HG02943 (cell line): ENCODE results near the gene NDUFS8.

ENCODE experiments used
- ATAC-seq: cut with Tn5 transposase; IDR thresholded peaks from one replicate; pipeline ENCODE4 v1.9.1; 2021; ENCODE audit warnings: mild to moderate bottlenecking, low read depth, moderate library complexity; ENCODE audit not compliant: unreplicated experiment

Gene NDUFS8

GRCh38 chr11:68035266-68035876, 4.9 kb downstream of the NDUFS8 start:
- no peak for ATAC-seq

- ATAC-seq = no peak
Observed at GRCh38 chr11:68036141-68036716, 5.7 kb downstream of the NDUFS8 start.

DNA sequence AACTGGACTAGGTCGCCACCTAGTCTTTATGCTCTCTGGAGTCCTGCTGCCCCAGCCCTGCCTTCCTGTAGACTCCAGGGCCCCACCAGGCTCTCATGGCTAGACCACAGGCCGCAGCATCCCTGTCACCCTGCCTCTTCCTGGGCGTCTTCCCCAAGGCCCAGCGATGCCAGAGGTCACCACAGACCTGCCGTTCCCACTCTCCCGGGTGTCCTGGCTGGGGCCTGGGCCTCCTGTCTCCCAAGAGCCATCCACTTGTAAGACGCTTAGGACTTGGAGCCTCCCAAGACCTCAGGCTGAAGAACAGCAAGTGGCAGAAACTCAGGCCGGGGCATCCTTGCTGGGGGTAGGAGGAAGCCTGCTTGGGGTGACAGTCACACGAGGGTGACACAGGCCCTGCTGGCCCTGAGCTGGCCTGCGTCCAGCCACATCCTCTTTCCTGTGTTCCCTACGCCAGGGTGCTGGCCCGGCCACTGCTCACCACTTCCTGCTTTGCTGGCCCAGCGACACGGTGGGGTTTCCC, 6.3 kb downstream of the NDUFS8 start:
- no peak for ATAC-seq

GRCh38 chr11:68037411-68038225, 7.1 kb downstream of the NDUFS8 start:
- ATAC-seq = no peak

GRCh38 chr11:68038226-68038717, 7.8 kb downstream of the NDUFS8 start:
- ATAC-seq = no peak

DNA sequence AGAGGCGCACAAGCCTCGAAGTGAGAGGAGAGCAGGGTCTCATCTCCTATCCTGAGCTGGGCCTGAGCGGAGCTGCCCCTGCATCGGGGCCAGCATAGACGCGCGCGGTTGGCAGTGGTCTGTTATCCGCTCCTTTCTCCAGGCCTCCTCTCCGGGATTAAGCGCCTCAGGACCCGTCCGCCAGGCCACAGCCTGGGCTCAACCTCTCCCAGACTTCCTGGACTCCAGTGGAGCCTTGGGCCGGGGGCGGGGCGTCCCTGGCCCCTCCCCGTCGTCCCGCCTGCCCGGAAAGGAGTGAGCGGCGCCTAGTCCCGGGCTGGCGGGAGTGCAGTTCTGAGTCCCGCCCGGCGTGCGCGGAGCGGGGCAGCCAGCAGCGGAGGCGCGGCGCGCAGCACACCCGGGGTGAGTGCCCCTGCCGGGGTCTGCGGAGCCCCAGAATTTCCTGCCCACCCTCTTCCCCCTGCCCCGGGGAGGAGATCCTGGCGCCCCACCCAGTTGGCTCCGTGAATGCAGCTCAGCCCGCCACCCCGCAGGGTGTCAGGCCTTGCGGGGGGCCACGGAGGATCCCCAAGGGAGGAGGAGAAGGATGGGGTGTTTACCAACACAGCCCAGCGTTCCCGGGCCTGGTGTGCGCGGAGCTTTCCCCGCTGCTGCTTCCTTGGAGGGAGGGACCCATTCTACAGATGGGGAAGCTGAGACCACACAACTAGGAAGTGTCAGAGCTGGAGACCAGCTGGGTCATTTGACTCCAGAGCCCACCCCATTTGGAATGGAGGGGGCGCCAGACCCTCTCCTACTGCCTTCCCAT, 8.4 kb downstream of the NDUFS8 start, which contains the start of gene TCIRG1:
Gene TCIRG1 (plus strand): TSS at position 308 of the 808 bp plus-strand sequence. CDS start 2,247 bp downstream, outside the sequence.
- no peak for ATAC-seq

DNA sequence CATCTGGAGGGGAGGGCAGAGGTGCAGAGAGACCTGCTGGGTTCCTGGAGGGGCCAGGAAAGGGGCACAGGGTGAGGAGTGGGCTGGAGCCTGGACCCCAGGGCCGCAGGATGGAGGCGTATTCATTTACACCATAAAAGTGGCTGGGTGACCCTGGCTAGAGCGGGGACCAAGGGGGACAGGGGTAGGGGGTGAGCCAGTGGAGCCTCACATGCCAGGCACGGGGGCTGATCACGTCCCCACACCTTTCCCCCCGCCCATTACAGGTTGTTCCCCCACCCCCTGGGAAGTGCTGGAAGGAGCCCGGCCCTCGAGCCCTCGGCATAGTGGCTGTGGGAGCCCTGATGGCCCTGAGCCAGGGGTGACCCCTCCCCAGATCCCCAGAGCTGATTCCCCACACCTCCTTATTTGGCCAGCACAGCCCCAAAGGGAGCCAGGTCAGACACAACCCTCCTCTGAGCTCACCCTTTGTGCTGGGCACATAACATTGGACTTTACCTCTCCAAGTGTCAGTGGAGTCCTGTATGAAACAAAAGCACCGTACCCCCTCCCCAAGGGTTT, 9.1 kb downstream of the NDUFS8 start:
- ATAC-seq = no peak

- ATAC-seq = no peak
Observed at GRCh38 chr11:68040101-68040956, 9.8 kb downstream of the NDUFS8 start.

GRCh38 chr11:68040957-68041591, 10.6 kb downstream of the NDUFS8 start:
- no peak for ATAC-seq

DNA sequence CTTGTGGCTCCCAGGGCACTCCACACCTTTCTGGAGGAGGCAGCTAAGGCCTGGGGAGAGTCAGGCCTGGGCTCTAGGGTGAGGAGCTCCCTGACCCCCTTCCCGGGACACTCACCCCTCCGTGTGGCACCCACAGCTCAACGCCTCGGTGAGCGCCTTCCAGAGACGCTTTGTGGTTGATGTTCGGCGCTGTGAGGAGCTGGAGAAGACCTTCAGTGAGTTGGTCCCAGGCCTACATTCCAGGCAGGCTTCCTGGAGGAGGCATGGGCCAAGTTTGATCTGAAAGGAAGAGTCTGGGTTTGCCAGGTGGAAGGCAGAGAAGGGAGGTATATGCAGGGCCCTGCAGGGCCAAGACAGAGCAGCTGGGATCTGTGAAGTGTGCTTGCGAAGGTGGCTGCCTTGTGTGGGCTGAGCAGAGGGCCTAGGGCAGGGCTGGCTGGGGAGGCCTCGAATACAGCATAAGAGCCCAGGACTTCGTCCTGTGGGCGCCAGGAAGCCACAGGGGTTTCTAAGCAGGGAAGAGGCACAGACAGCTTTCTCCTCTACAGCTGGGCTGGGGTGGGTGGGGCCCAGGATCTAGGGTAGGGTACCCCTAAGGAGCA, 11.2 kb downstream of the NDUFS8 start:
- ATAC-seq = no peak

DNA sequence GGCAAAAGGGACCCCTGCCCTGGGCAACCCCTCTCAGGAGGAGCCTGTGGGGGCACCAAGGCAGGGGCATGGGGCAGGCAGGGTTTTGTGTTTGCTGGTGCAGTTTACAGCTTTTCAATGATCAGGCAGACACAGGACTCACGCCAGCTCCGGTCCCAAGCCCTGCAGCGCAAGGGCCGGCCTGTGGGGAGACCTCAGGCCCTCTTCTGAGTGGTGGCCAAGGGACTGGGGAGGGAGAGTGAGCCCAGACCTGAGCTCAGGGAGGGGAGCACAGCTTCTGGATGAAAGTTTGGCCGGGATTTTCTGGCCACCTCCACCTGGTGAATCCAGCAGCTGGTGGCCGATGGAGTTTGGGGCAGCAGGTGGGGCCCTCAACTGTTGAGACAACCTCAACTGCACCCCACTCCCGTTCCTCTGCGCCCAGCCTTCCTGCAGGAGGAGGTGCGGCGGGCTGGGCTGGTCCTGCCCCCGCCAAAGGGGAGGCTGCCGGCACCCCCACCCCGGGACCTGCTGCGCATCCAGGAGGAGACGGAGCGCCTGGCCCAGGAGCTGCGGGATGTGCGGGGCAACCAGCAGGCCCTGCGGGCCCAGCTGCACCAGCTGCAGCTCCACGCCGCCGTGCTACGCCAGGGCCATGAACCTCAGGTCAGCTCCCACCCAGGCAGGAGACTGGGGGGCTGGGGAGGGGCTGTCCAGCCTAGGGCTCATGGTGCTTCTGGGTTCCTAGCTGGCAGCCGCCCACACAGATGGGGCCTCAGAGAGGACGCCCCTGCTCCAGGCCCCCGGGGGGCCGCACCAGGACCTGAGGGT, 11.9 kb downstream of the NDUFS8 start:
- no peak for ATAC-seq

- no peak for ATAC-seq
Observed at GRCh38 chr11:68043029-68043348, 12.5 kb downstream of the NDUFS8 start.

- ATAC-seq = no peak
Observed at GRCh38 chr11:68043349-68044144, 13.1 kb downstream of the NDUFS8 start.

- ATAC-seq = no peak
Observed at GRCh38 chr11:68044145-68044813, 13.8 kb downstream of the NDUFS8 start.

DNA sequence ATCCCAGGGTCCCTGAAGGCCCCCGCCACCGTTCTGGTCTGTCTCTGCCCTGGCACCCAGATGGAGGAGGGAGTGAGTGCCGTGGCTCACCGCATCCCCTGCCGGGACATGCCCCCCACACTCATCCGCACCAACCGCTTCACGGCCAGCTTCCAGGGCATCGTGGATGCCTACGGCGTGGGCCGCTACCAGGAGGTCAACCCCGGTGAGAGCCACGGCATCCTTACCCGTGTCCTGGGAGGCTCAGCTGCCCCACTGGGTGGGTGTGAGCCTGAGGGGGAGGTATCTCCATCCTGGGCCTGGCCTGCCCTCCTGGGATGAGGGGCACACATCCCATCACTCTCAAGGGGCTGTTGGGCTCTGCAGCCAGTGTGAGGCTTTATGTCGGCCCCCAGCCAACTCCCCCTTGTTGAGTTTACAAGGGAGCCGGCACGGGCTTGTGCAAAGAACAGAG, 14.4 kb downstream of the NDUFS8 start:
- ATAC-seq = no peak
